ENCODE data around the gene ZDHHC11B. TPM values are rescaled to one million over a fixed set of nuclear protein-coding genes. Genes with fewer than 3 reads are reported as not detected.
"Not testable (repeated sequence)": the region's sequence is repeated elsewhere in the genome, so short reads cannot be mapped to it uniquely, and the experiment has no call there.

The ZDHHC11B gene
- total and polyA plus RNA-seq, 8 donors: 0.93 to 42.4 (median 8.6) TPM

DNA sequence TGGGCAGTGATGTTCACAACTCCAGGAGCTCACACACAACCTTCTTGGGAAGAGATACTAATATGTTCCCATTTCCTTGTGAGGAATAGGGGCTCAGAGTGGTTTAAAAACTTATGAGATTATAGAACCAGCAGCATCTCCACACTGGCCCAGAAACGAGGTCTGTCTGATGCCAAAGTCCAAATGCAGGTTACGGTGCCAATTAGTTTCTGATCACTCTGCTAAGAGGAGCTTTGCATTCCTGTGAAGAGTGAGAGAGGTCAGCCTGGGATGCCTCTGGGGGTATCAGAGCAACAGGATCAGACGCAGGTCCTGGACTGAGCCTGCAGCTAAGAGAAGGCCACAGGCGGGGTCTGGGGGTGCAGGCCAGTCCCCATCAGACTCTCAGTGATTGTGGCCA lies 61.2 kb downstream of the ZDHHC11B start:
- 40 to 79% (median 79%) methylated on average over 1 to 2 of the region's 4 CpGs; no CpG with 5 or more reads in 2 of the 5 donors for WGBS, 5 donors
- not testable (repeated sequence) for H3K4me3 ChIP-seq

GRCh38 chr5:719379-719778 lies 65.2 kb downstream of the ZDHHC11B start:
- peaks cover 0 to 12% (median 0%) of the 10 kb centered on the region in 4 donors for H3K36me3 ChIP-seq

More for the DNA sequence above, 61.2 kb downstream of the ZDHHC11B start:
- H3K4me1 ChIP-seq; H3K27me3 ChIP-seq; H3K27ac ChIP-seq; intact Hi-C loops (cut with DNase I; ENCODE audit: low total_unique reads); DNase-seq; H3K9me3 ChIP-seq: not testable (repeated sequence)
- peaks cover 0 to 12% (median 0%) of the 10 kb centered on the region in 4 donors for H3K36me3 ChIP-seq

DNA sequence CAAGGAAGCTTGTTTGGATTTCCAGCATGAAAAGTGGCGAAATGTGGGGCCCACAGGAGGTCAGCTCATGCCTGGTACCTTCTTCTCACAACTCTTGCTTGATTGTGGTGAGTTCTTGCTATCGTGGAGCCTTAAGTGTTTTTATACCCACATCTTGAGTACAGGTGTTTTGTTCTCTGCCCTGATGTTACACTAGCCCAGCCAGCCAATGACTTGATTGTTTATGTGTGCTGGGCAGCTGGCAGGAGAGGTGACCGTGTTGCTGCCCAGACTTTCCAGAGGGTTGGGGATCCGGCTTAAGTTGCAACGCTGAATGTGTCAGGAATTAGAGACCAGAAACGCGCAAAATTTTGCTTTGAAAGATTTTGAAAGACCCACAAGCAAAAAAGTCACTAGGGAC lies 67.4 kb downstream of the ZDHHC11B start:
- TF ChIP-seq POLR2AphosphoS5 (IDR thresholded peaks at IDR 0.05): no peak
- no peak for TF ChIP-seq POLR2A (IDR thresholded peaks at IDR 0.05)
- TF ChIP-seq CTCF (IDR thresholded peaks at IDR 0.05): no peak
- TF ChIP-seq EP300 (IDR thresholded peaks at IDR 0.05): no peak
- DNase-seq: peak in 1 of 2 donors; percentile 28
- peak overlapping the region; percentile 24 to 64 (median 46) for H3K27ac ChIP-seq
- no peaks in the 10 kb centered on the region for H3K27me3 ChIP-seq
- H3K9me3 ChIP-seq: peaks cover 0 to 10% (median 3%) of the 10 kb centered on the region in 4 donors
- no peak overlapping the region for H3K4me3 ChIP-seq
- intact Hi-C loops (cut with DNase I; ENCODE audit: low total_unique reads): no loop called here
- peaks cover 5 to 18% (median 6%) of the 10 kb centered on the region in 4 donors for H3K4me1 ChIP-seq
- 16 to 55% (median 42%) methylated on average over 6 to 7 of the region's 7 CpGs for WGBS, 5 donors
- peaks cover 0 to 12% (median 0%) of the 10 kb centered on the region in 4 donors for H3K36me3 ChIP-seq

More at GRCh38 chr5:719379-719778, 65.2 kb downstream of the ZDHHC11B start:
- peaks cover 5 to 18% (median 6%) of the 10 kb centered on the region in 4 donors for H3K4me1 ChIP-seq
- intact Hi-C loops (cut with DNase I; ENCODE audit: low total_unique reads); H3K27me3 ChIP-seq; DNase-seq; H3K9me3 ChIP-seq; H3K27ac ChIP-seq; H3K4me3 ChIP-seq: not testable (repeated sequence)
- 92 to 96% (median 92%) methylated on average over 1 of the region's 1 CpG for WGBS, 5 donors

- intact Hi-C loops (cut with DNase I; ENCODE audit: low total_unique reads); H3K27me3 ChIP-seq; H3K9me3 ChIP-seq; H3K4me3 ChIP-seq: not testable (repeated sequence)
- Histone ChIP-seq H3K36me3 (peaks cover 0 to 12% (median 0%) of the 10 kb centered on the region in 4 donors), H3K27ac (peak overlapping the region; percentile 24 to 64 (median 46)), H3K4me1 (peaks cover 5 to 18% (median 6%) of the 10 kb centered on the region in 4 donors)
- peak in 1 of 2 donors; percentile 65 for DNase-seq
- peak in 1 of 3 donors; percentile 12 for TF ChIP-seq POLR2AphosphoS5 (IDR thresholded peaks at IDR 0.05)
- 16 to 35% (median 33%) methylated on average over 4 of the region's 4 CpGs for WGBS, 5 donors
Measured at GRCh38 chr5:716740-717139, 67.8 kb downstream of the ZDHHC11B start.

DNA sequence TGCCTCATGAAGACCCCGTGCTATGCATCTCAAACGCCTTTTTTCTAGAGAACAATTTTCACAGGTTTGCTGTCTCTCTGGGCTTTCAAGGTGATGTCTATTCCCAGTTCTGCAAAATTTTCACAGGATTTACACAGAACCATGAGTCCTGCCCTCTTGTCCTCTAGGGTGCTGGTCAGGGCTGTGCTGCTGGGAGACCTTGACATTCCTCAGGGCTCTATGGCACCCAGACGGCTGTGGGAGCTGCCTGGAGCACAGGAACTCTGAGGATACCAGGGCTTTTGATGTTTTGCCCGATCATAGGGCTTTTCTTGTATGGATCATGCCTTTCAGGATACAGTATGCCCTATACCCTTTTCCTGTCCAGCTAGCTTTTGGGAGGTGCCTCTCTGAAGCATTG lies 68.9 kb downstream of the ZDHHC11B start:
- WGBS, 5 donors: 85 to 100% (median 92%) methylated on average over 3 to 4 of the region's 4 CpGs
- intact Hi-C loops (cut with DNase I; ENCODE audit: low total_unique reads); H3K9me3 ChIP-seq; DNase-seq; H3K27me3 ChIP-seq; H3K4me3 ChIP-seq; H3K27ac ChIP-seq: not testable (repeated sequence)
- Histone ChIP-seq H3K36me3 (peaks cover 0 to 18% (median 0%) of the 10 kb centered on the region in 4 donors), H3K4me1 (peaks cover 5 to 18% (median 6%) of the 10 kb centered on the region in 4 donors)

DNA sequence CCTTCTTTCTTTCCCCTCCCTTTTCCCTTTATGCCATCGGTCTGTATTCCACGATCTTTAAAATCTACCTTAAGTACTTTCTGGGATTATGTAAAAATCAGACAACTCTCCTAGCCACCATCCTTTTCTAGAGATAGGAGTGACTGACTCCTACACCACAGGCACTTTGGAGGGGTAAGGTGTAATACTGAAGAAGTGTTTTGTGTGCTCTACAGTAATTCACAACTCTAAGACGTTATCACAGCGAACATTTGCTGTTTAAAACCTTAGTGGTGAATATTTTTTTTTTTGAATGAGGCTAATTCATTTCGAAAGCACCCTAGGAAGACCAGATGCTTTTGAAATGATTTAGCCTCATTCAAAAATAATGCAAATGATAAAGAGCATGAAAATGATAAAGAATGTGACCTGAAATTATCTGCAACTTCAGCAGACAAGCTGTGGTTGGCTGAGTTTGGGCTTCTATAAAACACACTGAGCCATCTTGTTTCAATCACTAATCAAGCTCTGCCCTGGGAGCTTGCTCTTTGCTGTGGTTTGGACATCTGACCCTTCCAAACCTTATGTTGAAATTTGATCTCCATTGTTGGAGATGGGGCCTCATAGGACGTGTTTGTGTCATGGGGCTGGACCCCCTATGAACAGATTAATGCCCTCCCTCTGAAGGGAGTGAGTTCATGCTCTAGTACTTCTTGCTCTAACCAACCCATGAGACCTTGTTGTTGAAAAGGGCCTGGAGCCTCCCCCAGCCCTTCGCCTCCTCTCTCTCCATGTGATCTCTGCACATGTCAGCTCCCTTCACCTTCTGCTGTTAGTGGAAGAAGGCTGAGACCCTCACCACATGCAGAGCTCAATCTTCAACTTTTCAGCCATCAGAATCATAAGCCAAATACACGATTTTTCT lies 70.1 kb downstream of the ZDHHC11B start:
- peaks cover 5 to 18% (median 6%) of the 10 kb centered on the region in 4 donors for H3K4me1 ChIP-seq
- H3K27ac ChIP-seq; H3K9me3 ChIP-seq; intact Hi-C loops (cut with DNase I; ENCODE audit: low total_unique reads); H3K36me3 ChIP-seq; H3K4me3 ChIP-seq; DNase-seq; H3K27me3 ChIP-seq: not testable (repeated sequence)
- WGBS, 5 donors: 59 to 86% (median 80%) methylated on average over 5 to 8 of the region's 8 CpGs

GRCh38 chr5:713686-714085 lies 70.8 kb downstream of the ZDHHC11B start:
- H3K36me3 ChIP-seq; H3K27ac ChIP-seq; H3K9me3 ChIP-seq; H3K27me3 ChIP-seq; DNase-seq; H3K4me3 ChIP-seq; intact Hi-C loops (cut with DNase I; ENCODE audit: low total_unique reads): not testable (repeated sequence)
- WGBS, 5 donors: 46 to 74% (median 71%) methylated on average over 2 to 3 of the region's 3 CpGs
- peaks cover 5 to 18% (median 6%) of the 10 kb centered on the region in 4 donors for H3K4me1 ChIP-seq

GRCh38 chr5:708848-709517 lies 75.5 kb downstream of the ZDHHC11B start:
- 95 to 98% (median 96%) methylated on average over 1 to 3 of the region's 3 CpGs for WGBS, 5 donors
- H3K9me3 ChIP-seq; H3K4me3 ChIP-seq; H3K4me1 ChIP-seq; H3K27me3 ChIP-seq; DNase-seq; intact Hi-C loops (cut with DNase I; ENCODE audit: low total_unique reads); H3K36me3 ChIP-seq; H3K27ac ChIP-seq: not testable (repeated sequence)

GRCh38 chr5:708374-708773 lies 76.2 kb downstream of the ZDHHC11B start:
- H3K4me1 ChIP-seq; H3K27ac ChIP-seq; intact Hi-C loops (cut with DNase I; ENCODE audit: low total_unique reads); H3K4me3 ChIP-seq; DNase-seq; H3K9me3 ChIP-seq; H3K36me3 ChIP-seq; H3K27me3 ChIP-seq: not testable (repeated sequence)
- WGBS, 5 donors: 76 to 91% (median 83%) methylated on average over 4 of the region's 4 CpGs

DNA sequence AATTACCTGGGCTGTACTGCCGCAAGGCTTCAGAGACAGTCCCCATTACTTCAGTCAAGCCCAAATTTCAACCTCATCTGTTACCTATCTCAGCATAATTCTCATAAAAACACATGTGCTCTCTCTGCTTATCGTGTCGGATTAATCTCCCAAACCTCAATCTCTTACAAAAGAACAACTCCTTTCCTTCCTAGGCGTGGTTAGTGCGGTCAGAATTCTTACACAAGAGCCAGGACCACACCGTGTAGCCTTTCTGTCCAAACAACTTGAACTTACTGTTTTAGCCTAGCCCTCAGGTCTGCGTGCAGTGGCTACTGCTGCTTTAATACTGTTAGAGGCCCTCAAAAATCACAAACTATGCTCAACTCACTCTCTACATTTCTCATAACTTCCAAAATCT lies 78.4 kb downstream of the ZDHHC11B start:
- H3K27me3 ChIP-seq; H3K36me3 ChIP-seq; DNase-seq; H3K9me3 ChIP-seq; H3K4me1 ChIP-seq; H3K4me3 ChIP-seq; intact Hi-C loops (cut with DNase I; ENCODE audit: low total_unique reads); H3K27ac ChIP-seq: not testable (repeated sequence)
- whole genome bisulfite sequencing, 5 donors: 44 to 59% (median 57%) methylated on average over 7 of the region's 7 CpGs

Data from stomach (tissue), 9 donors.